HG02852 (cell line): ENCODE data around the gene LINC00305.

Experiments used
- ATAC-seq: cut with Tn5 transposase; IDR thresholded peaks from one replicate; pipeline ENCODE4 v1.9.1; 2021; ENCODE audit warnings: mild to moderate bottlenecking, moderate library complexity; ENCODE audit not compliant: unreplicated experiment

LINC00305 gene

DNA sequence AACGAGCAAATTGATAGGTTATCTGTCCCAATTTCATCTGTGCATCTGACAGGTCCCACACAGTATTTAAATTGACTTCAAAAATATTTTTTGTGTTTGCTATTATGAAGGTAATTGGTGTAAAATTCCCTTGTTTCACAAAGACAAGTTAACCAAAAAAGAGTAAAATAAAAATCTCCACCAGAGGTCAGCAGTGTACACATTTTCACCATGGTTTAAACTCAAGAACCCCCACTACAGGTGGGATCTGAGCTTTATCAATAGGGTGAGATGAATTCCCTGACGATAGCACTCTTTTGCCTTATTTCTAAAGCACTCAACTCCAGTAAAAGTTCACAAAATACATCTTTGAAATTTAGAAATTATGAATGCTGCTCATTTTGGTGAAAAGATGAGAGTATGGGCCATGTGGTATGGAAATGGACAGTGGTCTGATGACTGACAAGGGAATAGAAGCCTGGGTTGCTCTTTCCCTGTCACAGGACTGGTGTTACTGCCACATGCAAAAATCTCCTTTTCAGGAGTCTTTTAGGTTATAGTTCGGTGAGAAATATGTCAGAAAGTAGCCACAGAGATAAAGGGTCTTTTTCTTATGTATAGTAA lies 111.0 kb downstream of the LINC00305 start:
- ATAC-seq: peak; percentile 66

DNA sequence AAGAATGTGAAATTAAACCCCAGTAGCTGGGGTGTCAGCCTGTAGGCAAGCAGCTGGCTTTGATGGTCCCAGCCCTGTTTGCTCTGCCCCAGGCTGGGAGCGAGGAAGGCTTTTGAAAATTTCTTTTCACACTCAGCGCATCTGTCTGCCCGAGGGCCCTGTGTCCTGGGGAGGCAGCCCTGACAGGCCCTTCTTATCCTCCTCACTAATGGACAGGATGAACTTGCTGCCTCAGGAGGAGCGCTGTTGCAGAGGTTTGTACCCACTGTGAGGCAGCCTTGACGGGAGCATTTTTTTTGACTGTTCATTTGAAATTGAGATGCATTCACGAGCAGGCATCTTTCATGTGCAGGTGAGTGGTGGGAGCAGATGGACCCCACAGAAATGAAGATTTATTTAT lies 116.6 kb downstream of the LINC00305 start:
- no peak for ATAC-seq

DNA sequence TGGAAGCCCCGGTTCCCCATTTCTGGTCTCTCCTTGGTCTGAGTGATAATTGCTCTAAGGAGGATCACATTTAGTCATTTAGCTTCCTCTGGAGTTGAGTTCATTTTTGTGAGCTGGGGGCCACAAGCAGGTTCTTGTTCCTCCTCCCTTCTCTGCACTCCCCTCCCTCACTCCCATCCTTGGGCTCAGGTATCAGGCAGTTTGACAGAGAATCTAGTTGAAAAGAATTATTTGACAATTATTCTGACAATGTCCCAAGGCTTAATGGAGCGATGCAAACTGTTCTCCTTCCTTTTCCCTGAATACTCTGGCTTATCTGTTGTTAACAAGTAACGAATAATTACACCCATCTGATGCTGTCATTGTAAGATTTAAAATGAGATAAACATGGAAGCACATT lies 117.5 kb downstream of the LINC00305 start:
- no peak for ATAC-seq
